HUES64 (cell line): ENCODE results near the gene NMRAL1. TPM values are rescaled to one million over a fixed set of nuclear protein-coding genes. Genes with fewer than 3 reads are reported as not detected.

Source experiments
- H3K27ac ChIP-seq: 2 replicates; pipeline ENCODE4 v1.7.0; 2013; ENCODE audit warnings: low read depth, low read length, inconsistent platforms
- H3K27me3 ChIP-seq: 2 replicates; pipeline ENCODE4 v1.6.1; 2013; ENCODE audit warnings: mild to moderate bottlenecking, low read length; ENCODE audit not compliant: insufficient read depth
- H3K36me3 ChIP-seq: 2 replicates; pipeline ENCODE4 v1.6.1; 2013; ENCODE audit warnings: mild to moderate bottlenecking, low read length; ENCODE audit not compliant: insufficient read depth
- H3K4me1 ChIP-seq: 2 replicates; pipeline ENCODE4 v1.6.1; 2013; ENCODE audit warnings: mild to moderate bottlenecking, low read length, moderate library complexity; ENCODE audit not compliant: insufficient read depth
- H3K4me3 ChIP-seq: 2 replicates; pipeline ENCODE4 v1.5.1; 2013; ENCODE audit warnings: mild to moderate bottlenecking, low read length, moderate library complexity
- H3K9ac ChIP-seq: 2 replicates; pipeline ENCODE4 v1.6.1; 2013; ENCODE audit warnings: mild to moderate bottlenecking, low read depth, low read length
- H3K9me3 ChIP-seq: 2 replicates; pipeline ENCODE4 v1.6.1; 2013; ENCODE audit warnings: low read depth, low read length; ENCODE audit not compliant: insufficient read depth
- WGBS: fragments of 150-250, 120-280 bp; methylation state at CpG from one replicate; pipeline ENCODE4 v1.1.7; 2013; ENCODE audit warnings: missing lambda C conversion rate; 5-methylcytosine and 5-hydroxymethylcytosine counted together
- polyA plus RNA-seq, 2 experiments: library from polyadenylated mRNA; stranded (reverse); fragments of 50-300 nt; gene quantifications; one replicate each; pipeline ENCODE4 v1.2.3, GENCODE V29; 2013

The NMRAL1 gene
- 40.3 TPM for polyA plus RNA-seq (2013, experiment 1 of 2)
- polyA plus RNA-seq (2013, experiment 2 of 2): 35.9 TPM

DNA sequence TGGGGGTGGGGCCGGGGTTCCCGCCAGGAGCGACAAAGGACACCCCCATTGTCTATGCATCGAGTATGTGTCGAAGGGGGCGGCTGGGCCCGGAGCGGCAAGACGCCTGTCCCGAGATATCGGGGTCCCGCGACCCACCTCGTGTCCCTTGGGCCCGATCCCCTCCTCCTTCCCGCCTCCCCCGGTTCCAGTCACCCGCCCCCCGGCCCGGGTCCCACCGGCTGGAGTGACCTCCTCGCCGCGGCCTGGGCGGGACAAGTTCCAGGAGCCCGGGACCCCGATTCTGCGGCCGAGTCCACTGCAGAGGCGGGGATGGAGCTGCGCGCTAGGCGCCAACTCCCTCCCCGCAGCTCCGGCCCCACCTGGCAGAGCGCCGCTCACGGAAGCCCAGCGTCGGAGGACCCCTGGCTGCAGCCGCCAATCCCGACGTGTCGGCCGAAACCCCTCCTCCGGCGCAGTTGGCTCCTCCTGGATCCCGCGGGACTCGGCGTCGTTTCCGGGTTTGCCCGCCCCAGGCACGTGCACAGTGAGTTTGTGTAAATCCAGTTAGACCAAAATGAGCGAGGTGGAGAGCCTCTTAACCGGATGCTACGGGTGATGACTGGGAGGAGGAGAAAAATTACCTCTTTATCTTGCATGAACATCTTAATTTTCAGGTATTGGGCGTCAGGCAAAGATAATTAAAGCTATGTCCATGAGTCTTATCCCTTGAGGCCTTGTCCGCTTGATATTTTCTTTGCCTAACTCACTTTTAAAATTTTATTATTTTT is at the start of gene NMRAL1:
TSS of gene NMRAL1 (minus strand) at position 434 of the 770 bp plus-strand sequence. CDS start 493 bp downstream, outside the sequence.
- Histone ChIP-seq H3K27me3 (0 out of 2 replicates have a peak, but pooled peaks cover 5% of the 10 kb centered on the region), H3K9ac (peak within 1 kb of the TSS; percentile 84), H3K36me3 (peaks cover 9% of the 10 kb centered on the region), H3K4me3 (peak within 1 kb of the TSS; percentile 71), H3K27ac (peak within 1 kb of the TSS; percentile 72), H3K9me3 (peaks cover 5% of the 10 kb centered on the region; the same call in 1 of the 2 replicates), H3K4me1 (no peaks in the 10 kb centered on the region)
- 4% methylated on average over 60 of the region's 60 CpGs for WGBS

- H3K27ac ChIP-seq: no peak overlapping the region
- H3K9ac ChIP-seq: no peak overlapping the region
- H3K4me1 ChIP-seq: peaks cover 15% of the 10 kb centered on the region; the same call in 1 of the 2 replicates
- H3K27me3 ChIP-seq: no peaks in the 10 kb centered on the region
- no peak overlapping the region for H3K4me3 ChIP-seq
- 90% methylated on average over 4 of the region's 4 CpGs for WGBS
- H3K36me3 ChIP-seq: no peaks in the 10 kb centered on the region
- no peaks in the 10 kb centered on the region for H3K9me3 ChIP-seq
These were observed 49.3 kb upstream of the NMRAL1 start for GRCh38 chr16:4523686-4524085.

DNA sequence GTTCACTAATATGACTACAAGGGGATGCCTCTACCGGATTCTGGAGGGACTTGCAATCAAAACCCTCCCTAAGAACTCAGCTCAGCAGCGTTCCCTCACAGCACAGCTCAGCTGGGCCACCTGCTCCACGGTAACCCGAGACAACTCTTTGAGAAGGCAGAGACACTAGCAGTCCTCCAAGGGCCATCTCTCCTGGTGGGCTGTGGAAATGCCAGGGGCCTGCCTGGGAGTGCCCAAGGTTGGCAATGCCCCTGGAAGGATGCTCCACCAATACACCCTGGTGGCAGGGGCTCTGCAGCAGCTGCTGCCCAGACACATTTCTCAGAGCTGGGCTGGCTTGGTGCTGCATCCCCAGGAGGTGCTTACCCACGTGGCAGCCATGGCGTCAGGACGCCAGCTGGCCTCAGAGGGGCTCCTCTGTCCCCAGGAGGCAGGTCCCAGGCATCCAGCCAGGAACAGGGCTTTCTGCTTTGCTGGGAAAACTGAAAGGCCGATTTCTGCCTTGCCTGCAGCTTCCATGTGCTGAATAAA is 47.7 kb upstream of the NMRAL1 start:
- no peak overlapping the region for H3K9ac ChIP-seq
- no peaks in the 10 kb centered on the region for H3K9me3 ChIP-seq
- whole genome bisulfite sequencing: 76% methylated on average over 8 of the region's 8 CpGs
- no peaks in the 10 kb centered on the region for H3K36me3 ChIP-seq
- H3K27ac ChIP-seq: peak overlapping the region; percentile 14
- peaks cover 15% of the 10 kb centered on the region; the same call in 1 of the 2 replicates for H3K4me1 ChIP-seq
- H3K27me3 ChIP-seq: no peaks in the 10 kb centered on the region
- H3K4me3 ChIP-seq: no peak overlapping the region

GRCh38 chr16:4520913-4521312 is 46.5 kb upstream of the NMRAL1 start:
- WGBS: 92% methylated on average over 7 of the region's 7 CpGs
- no peak overlapping the region for H3K27ac ChIP-seq
- no peak overlapping the region for H3K4me3 ChIP-seq

DNA sequence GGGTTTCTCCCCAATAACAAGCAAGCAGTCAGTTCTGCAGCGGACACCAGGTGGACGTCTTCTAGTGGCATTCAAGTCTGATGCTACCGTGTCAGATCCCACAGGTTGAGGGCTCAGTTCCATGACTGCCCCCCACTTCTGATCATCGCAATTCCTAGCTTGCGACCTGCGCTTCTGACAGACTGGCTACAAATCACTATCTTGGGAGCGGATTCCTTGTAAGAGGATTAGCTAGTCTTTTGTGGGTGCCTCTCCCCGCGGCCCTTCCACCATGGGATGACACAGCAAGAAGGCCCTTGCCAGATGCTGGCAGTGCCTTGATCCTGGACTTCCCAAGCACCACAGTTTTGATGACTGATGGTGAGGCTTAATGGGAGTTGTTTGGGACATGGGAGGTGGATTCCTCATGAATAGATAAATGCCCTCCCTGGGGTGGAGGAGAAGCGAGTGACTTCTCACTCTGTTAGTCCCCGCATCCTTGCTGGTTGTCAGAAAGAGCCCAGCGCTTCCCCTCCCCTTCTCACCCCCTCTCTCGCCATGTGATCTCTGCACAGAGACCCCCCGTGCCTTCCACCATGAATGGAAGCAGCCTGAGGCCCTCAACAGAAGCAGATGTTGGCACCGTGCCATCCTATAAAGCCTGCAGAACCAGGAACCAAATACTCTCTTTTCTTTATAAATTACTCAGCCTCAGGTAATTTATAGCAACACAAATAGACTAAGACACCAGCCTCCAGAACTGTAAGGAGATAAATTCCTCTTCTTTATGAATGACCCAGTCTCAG is 45.0 kb upstream of the NMRAL1 start:
- H3K4me1 ChIP-seq: peaks cover 20% of the 10 kb centered on the region; the same call in 1 of the 2 replicates
- 79% methylated on average over 15 of the region's 15 CpGs for WGBS
- no peak overlapping the region for H3K9ac ChIP-seq
- no peaks in the 10 kb centered on the region for H3K9me3 ChIP-seq
- no peak overlapping the region for H3K4me3 ChIP-seq
- H3K36me3 ChIP-seq: peaks cover under 1% of the 10 kb centered on the region; the same call in 1 of the 2 replicates
- H3K27me3 ChIP-seq: no peaks in the 10 kb centered on the region
- peak overlapping the region; percentile 6; the same call in 1 of the 2 replicates for H3K27ac ChIP-seq

More at GRCh38 chr16:4520913-4521312, 46.5 kb upstream of the NMRAL1 start:
- H3K36me3 ChIP-seq: no peaks in the 10 kb centered on the region
- no peaks in the 10 kb centered on the region for H3K27me3 ChIP-seq
- H3K9me3 ChIP-seq: no peaks in the 10 kb centered on the region
- H3K9ac ChIP-seq: no peak overlapping the region
- peaks cover 15% of the 10 kb centered on the region; the same call in 1 of the 2 replicates for H3K4me1 ChIP-seq

DNA sequence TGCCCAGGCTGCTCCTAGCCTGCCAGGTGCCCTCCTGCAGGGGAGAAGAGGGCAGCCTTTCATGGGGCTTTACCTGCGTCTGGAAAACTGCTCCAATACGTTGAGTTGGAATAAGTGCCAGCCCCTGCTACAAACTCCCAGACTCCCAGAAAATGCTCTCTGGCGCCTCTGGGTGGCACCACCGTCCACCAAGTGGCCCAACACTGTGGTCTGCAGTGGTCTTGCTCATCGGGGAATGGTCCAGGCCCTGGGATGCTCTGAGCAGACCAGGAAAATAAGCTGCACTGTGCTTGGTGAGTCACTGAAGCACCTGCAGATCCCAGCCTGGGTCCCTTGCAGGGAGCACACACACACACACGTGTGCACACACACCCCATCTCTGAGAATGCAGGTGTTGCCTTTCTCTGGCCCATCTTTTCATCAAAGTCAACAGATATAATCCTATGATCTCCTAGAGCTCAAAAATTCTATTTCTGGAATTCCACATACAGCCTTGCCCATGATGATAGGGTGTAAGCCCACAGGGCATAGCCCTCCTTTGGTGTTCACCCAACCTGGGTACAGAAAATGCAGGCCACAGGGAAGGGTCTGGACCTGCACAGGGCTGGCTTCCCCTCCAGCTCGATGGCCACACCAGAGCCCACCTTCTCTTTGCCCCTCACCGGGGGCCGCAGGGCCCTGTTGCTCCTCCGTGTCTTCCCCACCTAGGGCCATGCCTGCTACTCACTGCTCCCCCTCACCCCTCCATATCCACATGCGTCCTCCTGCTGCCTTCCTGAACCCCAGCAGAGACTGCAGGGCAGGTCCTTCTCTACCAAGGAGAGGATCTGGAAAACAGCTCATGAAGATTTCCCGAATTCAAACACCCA is 43.6 kb upstream of the NMRAL1 start:
- Histone ChIP-seq H3K9me3 (no peaks in the 10 kb centered on the region), H3K9ac (no peak overlapping the region), H3K36me3 (peaks cover 9% of the 10 kb centered on the region; the same call in 1 of the 2 replicates), H3K27me3 (no peaks in the 10 kb centered on the region), H3K4me3 (no peak overlapping the region), H3K4me1 (peaks cover 19% of the 10 kb centered on the region; the same call in 1 of the 2 replicates), H3K27ac (no peak overlapping the region)
- 61% methylated on average over 12 of the region's 12 CpGs for WGBS

DNA sequence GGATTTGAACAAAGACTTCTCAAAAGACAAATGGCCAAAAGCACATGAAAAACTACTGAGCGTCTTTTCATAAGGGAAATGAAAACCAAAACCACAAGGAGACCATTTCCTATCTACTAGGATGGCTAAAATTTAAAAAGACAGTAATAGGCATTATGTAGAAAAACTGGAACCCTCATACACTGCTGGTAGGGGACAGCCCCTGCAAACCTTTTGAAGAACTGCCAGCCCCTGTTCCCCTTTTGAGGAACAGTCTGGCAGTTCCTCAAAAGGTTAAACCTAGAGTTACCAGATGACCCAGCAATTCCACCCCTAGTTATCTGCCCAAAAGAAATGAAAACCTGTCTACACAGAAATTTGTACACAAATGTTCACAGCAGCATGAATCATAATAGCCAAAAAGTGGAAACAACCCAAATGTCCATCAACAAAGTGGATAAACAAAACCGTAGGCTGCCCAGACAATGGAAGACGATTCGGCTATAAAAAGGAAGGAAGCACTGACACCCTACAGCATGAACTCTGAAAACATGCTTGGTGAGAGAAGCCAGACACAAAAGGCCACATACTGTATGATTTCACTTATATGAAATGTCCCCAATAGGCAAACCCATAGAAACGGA is 41.3 kb upstream of the NMRAL1 start:
- Histone ChIP-seq H3K27ac (no peak overlapping the region), H3K27me3 (no peaks in the 10 kb centered on the region), H3K4me3 (no peak overlapping the region), H3K4me1 (peaks cover 5% of the 10 kb centered on the region; the same call in 1 of the 2 replicates), H3K36me3 (peaks cover 27% of the 10 kb centered on the region), H3K9ac (no peak overlapping the region), H3K9me3 (no peaks in the 10 kb centered on the region)
- WGBS: 92% methylated on average over 5 of the region's 5 CpGs

GRCh38 chr16:4514606-4515005 is 40.2 kb upstream of the NMRAL1 start:
- Histone ChIP-seq H3K27ac (no peak overlapping the region), H3K9me3 (no peaks in the 10 kb centered on the region)
- 89% methylated on average over 7 of the region's 7 CpGs for WGBS

DNA sequence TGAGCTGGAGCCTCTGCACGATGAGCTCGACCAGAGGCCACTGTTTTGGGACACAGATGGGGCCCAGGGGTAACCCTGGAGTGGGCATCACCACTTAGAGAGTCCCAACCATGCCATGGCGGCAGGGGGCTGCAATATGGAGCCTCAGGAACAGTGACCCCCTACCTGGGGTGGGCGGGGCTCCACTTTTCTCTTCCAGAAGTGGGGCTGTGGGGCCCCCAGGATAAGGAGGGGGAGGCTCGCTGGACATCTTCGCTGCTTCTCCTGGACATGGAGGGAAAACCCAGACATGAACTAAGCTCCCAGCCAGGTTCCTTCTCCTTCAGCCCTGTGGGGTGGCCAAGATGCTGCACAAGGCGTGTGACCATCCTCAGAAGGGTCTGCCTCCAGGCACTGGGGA is 39.5 kb upstream of the NMRAL1 start:
- Histone ChIP-seq H3K4me1 (0 out of 2 replicates have a peak, but pooled peaks cover 5% of the 10 kb centered on the region), H3K9me3 (no peaks in the 10 kb centered on the region), H3K4me3 (no peak overlapping the region), H3K27me3 (no peaks in the 10 kb centered on the region), H3K27ac (no peak overlapping the region), H3K9ac (no peak overlapping the region), H3K36me3 (peaks cover 43% of the 10 kb centered on the region)
- 89% methylated on average over 7 of the region's 7 CpGs for WGBS

More at GRCh38 chr16:4514606-4515005, 40.2 kb upstream of the NMRAL1 start:
- Histone ChIP-seq H3K36me3 (peaks cover 36% of the 10 kb centered on the region), H3K9ac (0 out of 2 replicates have a peak overlapping the region, but pooled peaks have one; percentile 16), H3K4me1 (0 out of 2 replicates have a peak, but pooled peaks cover 5% of the 10 kb centered on the region), H3K4me3 (no peak overlapping the region), H3K27me3 (no peaks in the 10 kb centered on the region)
